H9 (cell line): ENCODE data around the gene HS6ST3. TPM values are rescaled to one million over a fixed set of nuclear protein-coding genes. Genes with fewer than 3 reads are reported as not detected.

ENCODE experiments used
- DNase-seq: peaks from one replicate; pipeline ENCODE4 v3.0.0-alpha.2; 2017
- H2AFZ ChIP-seq: one replicate; pipeline ENCODE4 v1.6.1; 2013; ENCODE audit warnings: mild to moderate bottlenecking, low read length, control low read depth, moderate library complexity
- H2AK5ac ChIP-seq: 2 replicates; pipeline ENCODE4 v1.6.1; 2013; ENCODE audit warnings: low read length, control low read depth, mixed read lengths; ENCODE audit not compliant: insufficient read length
- H2BK120ac ChIP-seq: one replicate; pipeline ENCODE4 v1.6.1; 2013; ENCODE audit warnings: low read depth, mild to moderate bottlenecking, low read length, control low read depth, inconsistent platforms; ENCODE audit not compliant: poor library complexity, severe bottlenecking
- H2BK12ac ChIP-seq: 2 replicates; pipeline ENCODE4 v1.6.1; 2013; ENCODE audit warnings: low read length, control low read depth, mixed read lengths, low read depth; ENCODE audit not compliant: insufficient read length
- H2BK15ac ChIP-seq: 2 replicates; pipeline ENCODE4 v1.6.1; 2013; ENCODE audit warnings: low read depth, low read length, control low read depth
- H2BK20ac ChIP-seq: one replicate; pipeline ENCODE4 v1.6.1; 2013; ENCODE audit warnings: low read depth, mild to moderate bottlenecking, low read length, control low read depth, inconsistent platforms; ENCODE audit not compliant: poor library complexity, severe bottlenecking
- H2BK5ac ChIP-seq: 2 replicates; pipeline ENCODE4 v1.6.1; 2013; ENCODE audit warnings: low read length, control low read depth, mixed read lengths; ENCODE audit not compliant: insufficient read length
- H3K14ac ChIP-seq: 2 replicates; pipeline ENCODE4 v1.6.1; 2013; ENCODE audit warnings: low read length, control low read depth; ENCODE audit not compliant: insufficient read depth
- H3K18ac ChIP-seq: 2 replicates; pipeline ENCODE4 v1.6.1; 2013; ENCODE audit warnings: low read depth, mild to moderate bottlenecking, mixed read lengths, low read length, control low read depth; ENCODE audit not compliant: insufficient read length
- H3K23ac ChIP-seq: 2 replicates; pipeline ENCODE4 v1.6.1; 2013; ENCODE audit warnings: low read length, control low read depth, mixed read lengths, low read depth; ENCODE audit not compliant: insufficient read length
- H3K23me2 ChIP-seq: 2 replicates; pipeline ENCODE4 v1.6.1; 2013; ENCODE audit warnings: low read depth, mild to moderate bottlenecking, mixed read lengths, low read length, control low read depth; ENCODE audit not compliant: insufficient read length, poor library complexity, severe bottlenecking
- H3K27ac ChIP-seq: 2 replicates; pipeline ENCODE4 v1.5.1; 2013; ENCODE audit warnings: low read length, control low read depth, mixed read lengths, low read depth; ENCODE audit not compliant: insufficient read length
- H3K27me3 ChIP-seq: 2 replicates; pipeline ENCODE4 v1.6.1; 2013; ENCODE audit warnings: low read length, control low read depth, inconsistent platforms; ENCODE audit not compliant: insufficient read depth
- H3K4ac ChIP-seq: 2 replicates; pipeline ENCODE4 v1.6.1; 2013; ENCODE audit warnings: low read depth, mild to moderate bottlenecking, control low read depth, inconsistent platforms, low read length, moderate library complexity
- H3K4me1 ChIP-seq: 2 replicates; pipeline ENCODE4 v1.6.1; 2013; ENCODE audit warnings: low read length, control low read depth, inconsistent platforms; ENCODE audit not compliant: insufficient read depth
- H3K4me2 ChIP-seq: 2 replicates; pipeline ENCODE4 v1.6.1; 2013; ENCODE audit warnings: low read length, control low read depth, mixed read lengths; ENCODE audit not compliant: insufficient read length, insufficient read depth
- H3K56ac ChIP-seq: 2 replicates; pipeline ENCODE4 v1.6.1; 2013; ENCODE audit warnings: low read depth, mild to moderate bottlenecking, mixed read lengths, low read length, control low read depth; ENCODE audit not compliant: insufficient read length
- H3K79me1 ChIP-seq: 2 replicates; pipeline ENCODE4 v1.6.1; 2013; ENCODE audit warnings: low read depth, mild to moderate bottlenecking, moderate library complexity, low read length, control low read depth, inconsistent platforms; ENCODE audit not compliant: insufficient read depth, poor library complexity, severe bottlenecking
- H3K79me2 ChIP-seq: 2 replicates; pipeline ENCODE4 v1.6.1; 2013; ENCODE audit warnings: low read length, control low read depth, inconsistent platforms; ENCODE audit not compliant: insufficient read depth
- H3K9ac ChIP-seq: 2 replicates; pipeline ENCODE4 v1.6.1; 2013; ENCODE audit warnings: low read length, control low read depth, mixed read lengths; ENCODE audit not compliant: insufficient read length; ENCODE audit errors: extremely low read depth
- H3K9me3 ChIP-seq: one replicate; pipeline ENCODE4 v1.6.1; 2013; ENCODE audit warnings: low read depth, low read length, inconsistent platforms; ENCODE audit not compliant: control insufficient read depth
- H3T11ph ChIP-seq: one replicate; pipeline ENCODE4 v1.6.1; 2013; ENCODE audit warnings: mild to moderate bottlenecking, low read length, control low read depth, inconsistent platforms
- H4K20me1 ChIP-seq: one replicate; pipeline ENCODE4 v1.6.1; 2013; ENCODE audit not compliant: control insufficient read depth, insufficient read length, insufficient read depth
- H4K5ac ChIP-seq: 2 replicates; pipeline ENCODE4 v1.6.1; 2013; ENCODE audit warnings: low read depth, mild to moderate bottlenecking, mixed read lengths, low read length, control low read depth; ENCODE audit not compliant: insufficient read length
- H4K8ac ChIP-seq: replicated peaks from 2 replicates; pipeline ENCODE4 v1.6.1; 2013; ENCODE audit warnings: low read length, control low read depth, mixed read lengths, low read depth; ENCODE audit not compliant: insufficient read length
- H4K91ac ChIP-seq: 2 replicates; pipeline ENCODE4 v1.6.1; 2013; ENCODE audit warnings: low read depth, mild to moderate bottlenecking, moderate library complexity, mixed read lengths, low read length, control low read depth; ENCODE audit not compliant: insufficient read length
- H3K27ac Mint-ChIP-seq, 3 experiments: 2 replicates in 2 of 3; 3 replicates in 1 of 3; pipeline ENCODE4 v1.8.0; 2020 to 2021; ENCODE audit warnings: mixed read lengths in 3 of 3, mild to moderate bottlenecking in 1 of 3, moderate library complexity in 1 of 3
- H3K27me3 Mint-ChIP-seq: 2 replicates; pipeline ENCODE4 v1.8.0; 2021; ENCODE audit warnings: low read depth, mild to moderate bottlenecking, moderate library complexity, mixed read lengths
- H3K36me3 Mint-ChIP-seq, 3 experiments: 2 replicates in 2 of 3; 3 replicates in 1 of 3; pipeline ENCODE4 v1.8.0; 2020 to 2021; ENCODE audit warnings: low read depth in 3 of 3, mixed read lengths in 3 of 3; ENCODE audit not compliant: insufficient read depth in 1 of 3
- H3K4me1 Mint-ChIP-seq, 2 experiments: 2 replicates each; pipeline ENCODE4 v1.8.0; 2020; ENCODE audit warnings: mixed read lengths in 2 of 2
- H3K4me3 Mint-ChIP-seq, 2 experiments: 2 replicates in 1 of 2; 3 replicates in 1 of 2; pipeline ENCODE4 v1.8.0; 2020 to 2021; ENCODE audit warnings: mild to moderate bottlenecking in 2 of 2, mixed read lengths in 2 of 2, moderate library complexity in 1 of 2
- H3K9me3 Mint-ChIP-seq, 2 experiments: 2 replicates in 1 of 2; 3 replicates in 1 of 2; pipeline ENCODE4 v1.8.0; 2020; ENCODE audit warnings: mild to moderate bottlenecking in 2 of 2, mixed read lengths in 2 of 2, moderate library complexity in 1 of 2
- WGBS: extraction: QIAGEN DNeasy Blood & Tissue Kit; methylation state at CpG from one replicate; pipeline ENCODE4 v1.1.7; 2013; ENCODE audit warnings: missing lambda C conversion rate, low lambda C conversion rate, mixed read lengths; ENCODE audit not compliant: insufficient read length; ENCODE audit errors: extremely low coverage; 5-methylcytosine and 5-hydroxymethylcytosine counted together
- total RNA-seq: library from RNA; stranded (reverse); gene quantifications from 2 replicates; pipeline ENCODE4 v1.2.1, GENCODE V29; 2021
- TF ChIP-seq, protein P1 (sequence below): fragments of 200-600 bp; sonication (generic); conservative IDR thresholded peaks from 3 replicates; pipeline ENCODE4 v1.8.0; 2021; ENCODE audit warnings: antibody characterized with exemption, mild to moderate bottlenecking

HS6ST3 gene
- total RNA-seq, 1 experiment from 2014 or later, result 0.44 TPM

DNA sequence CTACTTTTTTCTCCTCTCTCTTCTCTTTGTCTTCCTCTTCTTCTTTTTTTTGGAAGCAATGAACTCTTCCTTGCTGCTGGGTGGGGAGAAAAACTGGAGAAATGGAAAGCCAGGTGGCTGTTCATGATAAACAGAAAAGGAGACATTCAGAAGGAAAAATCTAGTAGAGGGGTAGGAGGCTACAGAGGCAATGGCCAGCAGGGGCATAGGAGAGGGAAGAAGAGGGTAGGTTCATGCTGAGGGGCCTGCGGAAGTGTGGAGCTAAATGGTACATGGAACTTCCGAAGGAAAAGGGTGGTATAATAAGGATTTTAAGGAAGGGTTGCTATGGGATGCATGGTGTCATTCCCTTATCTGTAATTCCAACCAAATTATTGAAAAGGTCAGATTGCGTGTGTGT lies 17.5 kb upstream of the HS6ST3 start:
- H3K18ac ChIP-seq, result no peak overlapping the region
- Mint-ChIP-seq H3K27ac (no peak overlapping the region), H3K4me3 (no peak overlapping the region), H3K4me1 (peaks cover 3 to 6% of the 10 kb centered on the region in 2 experiments), H3K9me3 (no peaks in the 10 kb centered on the region), H3K27me3 (no peaks in the 10 kb centered on the region), H3K36me3 (no peaks in the 10 kb centered on the region)
- H3K23me2 ChIP-seq, result no peaks in the 10 kb centered on the region
- H3K14ac ChIP-seq, result no peak overlapping the region
- H3K27me3 ChIP-seq, result no peaks in the 10 kb centered on the region
- no peak overlapping the region for H4K91ac ChIP-seq
- no peak overlapping the region for H2BK5ac ChIP-seq
- no peak overlapping the region for H3K27ac ChIP-seq
- H4K5ac ChIP-seq, result no peak overlapping the region
- TF ChIP-seq, protein P1, sequence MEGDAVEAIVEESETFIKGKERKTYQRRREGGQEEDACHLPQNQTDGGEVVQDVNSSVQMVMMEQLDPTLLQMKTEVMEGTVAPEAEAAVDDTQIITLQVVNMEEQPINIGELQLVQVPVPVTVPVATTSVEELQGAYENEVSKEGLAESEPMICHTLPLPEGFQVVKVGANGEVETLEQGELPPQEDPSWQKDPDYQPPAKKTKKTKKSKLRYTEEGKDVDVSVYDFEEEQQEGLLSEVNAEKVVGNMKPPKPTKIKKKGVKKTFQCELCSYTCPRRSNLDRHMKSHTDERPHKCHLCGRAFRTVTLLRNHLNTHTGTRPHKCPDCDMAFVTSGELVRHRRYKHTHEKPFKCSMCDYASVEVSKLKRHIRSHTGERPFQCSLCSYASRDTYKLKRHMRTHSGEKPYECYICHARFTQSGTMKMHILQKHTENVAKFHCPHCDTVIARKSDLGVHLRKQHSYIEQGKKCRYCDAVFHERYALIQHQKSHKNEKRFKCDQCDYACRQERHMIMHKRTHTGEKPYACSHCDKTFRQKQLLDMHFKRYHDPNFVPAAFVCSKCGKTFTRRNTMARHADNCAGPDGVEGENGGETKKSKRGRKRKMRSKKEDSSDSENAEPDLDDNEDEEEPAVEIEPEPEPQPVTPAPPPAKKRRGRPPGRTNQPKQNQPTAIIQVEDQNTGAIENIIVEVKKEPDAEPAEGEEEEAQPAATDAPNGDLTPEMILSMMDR, result peak; percentile 61
- peak; percentile 43 for DNase-seq
- no peak overlapping the region for H2BK15ac ChIP-seq
- no peaks in the 10 kb centered on the region for H3K9me3 ChIP-seq
- no peak overlapping the region for H3K4me2 ChIP-seq
- H3K79me1 ChIP-seq, result no peaks in the 10 kb centered on the region
- H2BK12ac ChIP-seq, result no peak overlapping the region
- no peak overlapping the region for H3K23ac ChIP-seq
- H3T11ph ChIP-seq, result no peak overlapping the region
- no peak overlapping the region for H2AK5ac ChIP-seq
- H2AFZ ChIP-seq, result no peak overlapping the region
- no peak overlapping the region for H2BK20ac ChIP-seq
- H3K4ac ChIP-seq, result no peak overlapping the region
- no peak overlapping the region for H2BK120ac ChIP-seq
- H4K20me1 ChIP-seq, result no peaks in the 10 kb centered on the region
- H3K56ac ChIP-seq, result no peak overlapping the region
- no peaks in the 10 kb centered on the region for H3K79me2 ChIP-seq
- no peaks in the 10 kb centered on the region for H3K4me1 ChIP-seq
- H4K8ac ChIP-seq, result no peak overlapping the region
- WGBS, result no CpG with 5 or more reads among the region's 3 CpGs
- H3K9ac ChIP-seq, result no peak overlapping the region
